Mesodermal cell (in vitro differentiated cells): ENCODE results near the gene STT3B.

Experiments
- H3K27ac ChIP-seq: 2 replicates; pipeline ENCODE4 v1.7.0; 2013; ENCODE audit warnings: mild to moderate bottlenecking, low read depth, low read length, moderate library complexity; ENCODE audit not compliant: severe bottlenecking
- H3K36me3 ChIP-seq: 2 replicates; pipeline ENCODE4 v1.7.1; 2013; ENCODE audit warnings: mild to moderate bottlenecking, low read length, moderate library complexity; ENCODE audit not compliant: control insufficient read depth, insufficient read depth
- H3K4me1 ChIP-seq: one replicate; pipeline ENCODE4 v1.7.1; 2013; ENCODE audit warnings: mild to moderate bottlenecking, low read length; ENCODE audit not compliant: insufficient read depth, control insufficient read depth, poor library complexity, severe bottlenecking
- H3K4me3 ChIP-seq: 2 replicates; pipeline ENCODE4 v1.7.0; 2013; ENCODE audit warnings: low read length, control low read depth, mild to moderate bottlenecking; ENCODE audit not compliant: insufficient read depth, poor library complexity, severe bottlenecking; ENCODE audit errors: extremely low read depth
- H3K9me3 ChIP-seq: 2 replicates; pipeline ENCODE4 v1.7.1; 2013; ENCODE audit warnings: mild to moderate bottlenecking, low read length, moderate library complexity; ENCODE audit not compliant: control insufficient read depth
- WGBS, 2 experiments: methylation state at CpG; one replicate each; pipeline ENCODE4 v1.1.5; 2013; ENCODE audit warnings: missing lambda C conversion rate in 2 of 2; ENCODE audit not compliant: insufficient coverage in 2 of 2; 5-methylcytosine and 5-hydroxymethylcytosine counted together

Gene STT3B

GRCh38 chr3:31667582-31667981, 134.9 kb downstream of the STT3B start:
- Histone ChIP-seq H3K4me1 (no peaks in the 10 kb centered on the region), H3K9me3 (no peaks in the 10 kb centered on the region), H3K36me3 (peaks cover 20% of the 10 kb centered on the region), H3K4me3 (no peak overlapping the region), H3K27ac (no peak overlapping the region)
- WGBS, 2 experiments: no CpG with 5 or more reads among the region's 1 CpG

GRCh38 chr3:31668242-31668641, 135.5 kb downstream of the STT3B start:
- Histone ChIP-seq H3K4me3 (no peak overlapping the region), H3K27ac (no peak overlapping the region), H3K9me3 (no peaks in the 10 kb centered on the region), H3K4me1 (no peaks in the 10 kb centered on the region), H3K36me3 (peaks cover 19% of the 10 kb centered on the region)
- 67 to 89% methylated on average over 2 to 3 of the region's 4 CpGs for WGBS, 2 experiments

- WGBS, 2 experiments: no CpG with 5 or more reads among the region's 1 CpG
These were observed 137.4 kb downstream of the STT3B start for GRCh38 chr3:31670136-31670535.

GRCh38 chr3:31670722-31671121, 138.0 kb downstream of the STT3B start:
- Histone ChIP-seq H3K4me1 (no peaks in the 10 kb centered on the region), H3K27ac (no peak overlapping the region), H3K9me3 (no peaks in the 10 kb centered on the region), H3K4me3 (no peak overlapping the region), H3K36me3 (peaks cover 11% of the 10 kb centered on the region)
- 90 to 100% methylated on average over 1 to 6 of the region's 9 CpGs for WGBS, 2 experiments

More at GRCh38 chr3:31670136-31670535, 137.4 kb downstream of the STT3B start:
- H3K9me3 ChIP-seq: no peaks in the 10 kb centered on the region
- H3K27ac ChIP-seq: no peak overlapping the region
- H3K36me3 ChIP-seq: peaks cover 11% of the 10 kb centered on the region
- no peak overlapping the region for H3K4me3 ChIP-seq
- H3K4me1 ChIP-seq: no peaks in the 10 kb centered on the region

- Histone ChIP-seq H3K4me3 (no peak overlapping the region), H3K4me1 (no peaks in the 10 kb centered on the region), H3K27ac (no peak overlapping the region), H3K9me3 (no peaks in the 10 kb centered on the region), H3K36me3 (peaks cover 11% of the 10 kb centered on the region)
- WGBS, 2 experiments: 100% methylated on average over 2 of the region's 2 CpGs
These were observed 138.7 kb downstream of the STT3B start for GRCh38 chr3:31671451-31671850.

GRCh38 chr3:31671976-31672375, 139.3 kb downstream of the STT3B start:
- peaks cover 11% of the 10 kb centered on the region for H3K36me3 ChIP-seq
- H3K9me3 ChIP-seq: no peaks in the 10 kb centered on the region
- H3K4me3 ChIP-seq: no peak overlapping the region
- WGBS, 2 experiments: 92% methylated on average over 2 of the region's 6 CpGs; no CpG with 5 or more reads in 1 of the 2 experiments
- H3K4me1 ChIP-seq: no peaks in the 10 kb centered on the region
- H3K27ac ChIP-seq: no peak overlapping the region

GRCh38 chr3:31673950-31674349, 141.2 kb downstream of the STT3B start:
- Histone ChIP-seq H3K27ac (no peak overlapping the region), H3K9me3 (no peaks in the 10 kb centered on the region), H3K4me1 (peaks cover 6% of the 10 kb centered on the region), H3K4me3 (no peak overlapping the region), H3K36me3 (peaks cover 13% of the 10 kb centered on the region)
- WGBS, 2 experiments: 71 to 100% methylated on average over 1 of the region's 1 CpG

- Histone ChIP-seq H3K27ac (no peak overlapping the region), H3K36me3 (peaks cover 3% of the 10 kb centered on the region), H3K4me3 (no peak overlapping the region), H3K4me1 (peaks cover 15% of the 10 kb centered on the region), H3K9me3 (no peaks in the 10 kb centered on the region)
- WGBS, 2 experiments: 91 to 97% methylated on average over 4 to 7 of the region's 8 CpGs
These were observed 143.8 kb downstream of the STT3B start for GRCh38 chr3:31676556-31676955.

GRCh38 chr3:31680072-31680870, 147.5 kb downstream of the STT3B start:
- Histone ChIP-seq H3K36me3 (peaks cover 15% of the 10 kb centered on the region), H3K4me3 (no peak overlapping the region), H3K4me1 (peaks cover 15% of the 10 kb centered on the region), H3K27ac (no peak overlapping the region), H3K9me3 (no peaks in the 10 kb centered on the region)
- 68 to 73% methylated on average over 8 to 10 of the region's 10 CpGs for WGBS, 2 experiments
